Measurements from ENCODE around the gene IQCM. TPM values are rescaled to one million over a fixed set of nuclear protein-coding genes. Genes with fewer than 3 reads are reported as not detected.

IQCM gene
- polyA plus RNA-seq, 1 donor (not counting 4 experiments of a cell fraction or from before 2014, with no cell fraction given): not detected

- H3K4me1 ChIP-seq (ENCODE audit: control insufficient read depth, extremely low read depth, insufficient read depth, low read length): no peaks in the 10 kb centered on the region
- H3K36me3 ChIP-seq (ENCODE audit: control insufficient read depth in 2 of 2, extremely low read depth in 1 of 2, insufficient read depth in 2 of 2, low read length in 2 of 2): no peaks in the 10 kb centered on the region
- no peak overlapping the region for H2AFZ ChIP-seq (ENCODE audit: control insufficient read depth, low read length)
- DNase-seq (ENCODE audit: low read depth, low spot score) (no peak), FAIRE-seq (no peak)
- dilution Hi-C loops (cut with MboI; ENCODE audit: extremely low pct_ligation_motif_present, low sequenced_read_pairs): no loop called here
- no peaks in the 10 kb centered on the region for H3K9me1 ChIP-seq (ENCODE audit: control insufficient read depth, extremely low read depth, insufficient read depth, low read length)
- H3K4me3 ChIP-seq (ENCODE audit: control insufficient read depth in 2 of 3, extremely low read depth in 1 of 3, insufficient read depth in 2 of 3, low read depth in 1 of 3, low read length in 3 of 3): no peak overlapping the region
- no peaks in the 10 kb centered on the region for H3K79me2 ChIP-seq (ENCODE audit: control insufficient read depth, insufficient read depth, low read length)
- no peaks in the 10 kb centered on the region for H4K20me1 ChIP-seq (ENCODE audit: control insufficient read depth, extremely low read depth, insufficient read depth, low read length)
- H3K9ac ChIP-seq (ENCODE audit: control insufficient read depth, extremely low read depth, insufficient read depth, low read length): no peak overlapping the region
- no peaks in the 10 kb centered on the region for H3K27me3 ChIP-seq (ENCODE audit: control insufficient read depth, extremely low read depth, insufficient read depth, low read length)
- TF ChIP-seq, protein P1, sequence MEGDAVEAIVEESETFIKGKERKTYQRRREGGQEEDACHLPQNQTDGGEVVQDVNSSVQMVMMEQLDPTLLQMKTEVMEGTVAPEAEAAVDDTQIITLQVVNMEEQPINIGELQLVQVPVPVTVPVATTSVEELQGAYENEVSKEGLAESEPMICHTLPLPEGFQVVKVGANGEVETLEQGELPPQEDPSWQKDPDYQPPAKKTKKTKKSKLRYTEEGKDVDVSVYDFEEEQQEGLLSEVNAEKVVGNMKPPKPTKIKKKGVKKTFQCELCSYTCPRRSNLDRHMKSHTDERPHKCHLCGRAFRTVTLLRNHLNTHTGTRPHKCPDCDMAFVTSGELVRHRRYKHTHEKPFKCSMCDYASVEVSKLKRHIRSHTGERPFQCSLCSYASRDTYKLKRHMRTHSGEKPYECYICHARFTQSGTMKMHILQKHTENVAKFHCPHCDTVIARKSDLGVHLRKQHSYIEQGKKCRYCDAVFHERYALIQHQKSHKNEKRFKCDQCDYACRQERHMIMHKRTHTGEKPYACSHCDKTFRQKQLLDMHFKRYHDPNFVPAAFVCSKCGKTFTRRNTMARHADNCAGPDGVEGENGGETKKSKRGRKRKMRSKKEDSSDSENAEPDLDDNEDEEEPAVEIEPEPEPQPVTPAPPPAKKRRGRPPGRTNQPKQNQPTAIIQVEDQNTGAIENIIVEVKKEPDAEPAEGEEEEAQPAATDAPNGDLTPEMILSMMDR (optimal IDR thresholded peaks at IDR 0.05 in 1 of 3, IDR thresholded peaks at IDR 0.05 in 1 of 3, conservative IDR thresholded peaks at IDR 0.05 in 1 of 3; ENCODE audit: extremely low read depth in 1 of 3, insufficient read depth in 2 of 3, low read length in 3 of 3): no peak
- no peak for TF ChIP-seq EZH2 (IDR thresholded peaks at IDR 0.05; ENCODE audit: low read length)
- no peak overlapping the region for H3K4me2 ChIP-seq (ENCODE audit: control insufficient read depth, extremely low read depth, insufficient read depth, low read depth, low read length)
- H3K9me3 ChIP-seq (ENCODE audit: control insufficient read depth, low read depth, low read length): no peaks in the 10 kb centered on the region
- H3K27ac ChIP-seq (ENCODE audit: control insufficient read depth, insufficient read depth, low read length): no peak overlapping the region
These were observed 185.6 kb downstream of the IQCM start for GRCh38 chr4:149630064-149630463.

GRCh38 chr4:149605601-149606378 is 209.9 kb downstream of the IQCM start:
- Histone ChIP-seq H3K4me2 (ENCODE audit: control insufficient read depth, extremely low read depth, insufficient read depth, low read depth, low read length) (no peak overlapping the region), H2AFZ (ENCODE audit: control insufficient read depth, low read length) (no peak overlapping the region), H3K27ac (ENCODE audit: control insufficient read depth, insufficient read depth, low read length) (no peak overlapping the region), H3K4me3 (ENCODE audit: control insufficient read depth in 2 of 3, extremely low read depth in 1 of 3, insufficient read depth in 2 of 3, low read depth in 1 of 3, low read length in 3 of 3) (no peak overlapping the region), H3K36me3 (ENCODE audit: control insufficient read depth in 2 of 2, extremely low read depth in 1 of 2, insufficient read depth in 2 of 2, low read length in 2 of 2) (no peaks in the 10 kb centered on the region), H3K79me2 (ENCODE audit: control insufficient read depth, insufficient read depth, low read length) (no peaks in the 10 kb centered on the region), H3K27me3 (ENCODE audit: control insufficient read depth, extremely low read depth, insufficient read depth, low read length) (no peaks in the 10 kb centered on the region), H3K9me3 (ENCODE audit: control insufficient read depth, low read depth, low read length) (no peaks in the 10 kb centered on the region), H3K9me1 (ENCODE audit: control insufficient read depth, extremely low read depth, insufficient read depth, low read length) (no peaks in the 10 kb centered on the region), H3K9ac (ENCODE audit: control insufficient read depth, extremely low read depth, insufficient read depth, low read length) (no peak overlapping the region), H4K20me1 (ENCODE audit: control insufficient read depth, extremely low read depth, insufficient read depth, low read length) (no peaks in the 10 kb centered on the region), H3K4me1 (ENCODE audit: control insufficient read depth, extremely low read depth, insufficient read depth, low read length) (no peaks in the 10 kb centered on the region)
- no peak for FAIRE-seq
- no peak for DNase-seq (ENCODE audit: low read depth, low spot score)
- TF ChIP-seq, protein P1 (optimal IDR thresholded peaks at IDR 0.05 in 1 of 3, IDR thresholded peaks at IDR 0.05 in 1 of 3, conservative IDR thresholded peaks at IDR 0.05 in 1 of 3; ENCODE audit: extremely low read depth in 1 of 3, insufficient read depth in 2 of 3, low read length in 3 of 3): no peak
- no peak for TF ChIP-seq EZH2 (IDR thresholded peaks at IDR 0.05; ENCODE audit: low read length)
- dilution Hi-C loops (cut with MboI; ENCODE audit: extremely low pct_ligation_motif_present, low sequenced_read_pairs): no loop called here
